ENCODE measurements around the gene RGS3. TPM values are rescaled to one million over a fixed set of nuclear protein-coding genes. Genes with fewer than 3 reads are reported as not detected.
"Not testable (repeated sequence)": the region's sequence is repeated elsewhere in the genome, so short reads cannot be mapped to it uniquely, and the experiment has no call there.

Gene RGS3
- polyA plus RNA-seq, 2 of the 4 experiments (the other 2 are of a cell fraction): 19.6 to 22.9 TPM

- H3K9me3 ChIP-seq: no peaks in the 10 kb centered on the region
- ChIA-PET POLR2A (no interaction called here), CTCF (interaction anchor here (1.5 kb wide), 1 partner anchor 106 kb away, joined by 4 read pairs; no protein-coding TSS in a partner anchor)
- 0 out of 3 replicates have a peak, but pooled peaks cover 3% of the 10 kb centered on the region for H3K4me1 ChIP-seq
- ATAC-seq: no peak
- no peak overlapping the region for H3K4me3 ChIP-seq
- TF ChIP-seq MAX (IDR thresholded peaks at IDR 0.05) (no peak), CBX8 (IDR thresholded peaks at IDR 0.05) (no peak), RARB (CRISPR knock-in tag; IDR thresholded peaks at IDR 0.05) (no peak), POLR2AphosphoS2 (conservative IDR thresholded peaks at IDR 0.05; ENCODE audit: low read length) (no peak), HDAC2 (IDR thresholded peaks at IDR 0.05) (no peak), MAZ (IDR thresholded peaks at IDR 0.05; ENCODE audit: borderline replicate concordance, low read depth, low read length) (no peak), ZSCAN20 (CRISPR knock-in tag; IDR thresholded peaks at IDR 0.05) (no peak)
- no peak for FAIRE-seq
- H3K4me2 ChIP-seq: no peak overlapping the region
- 79% methylated on average over 5 of the region's 5 CpGs for WGBS (ENCODE audit: missing lambda C conversion rate)
- DNase-seq (ENCODE audit: low read depth in 1 of 2, low spot score in 1 of 2): no peak
- H3K27ac ChIP-seq: 0 out of 6 replicates have a peak overlapping the region, but pooled peaks of 1 of the 2 experiments have one; percentile 18
These were observed 22.2 kb downstream of the RGS3 start for GRCh38 chr9:113485761-113486115.

- CTCF ChIA-PET: interaction anchor here (1.5 to 1.7 kb wide), 3 partner anchors 18 to 169 kb away, joined by 4 to 9 read pairs (median 5); no protein-coding TSS in a partner anchor
- Histone ChIP-seq H3K9me3 (no peaks in the 10 kb centered on the region), H3K4me2 (no peak overlapping the region), H3K4me1 (0 out of 3 replicates have a peak, but pooled peaks cover 3% of the 10 kb centered on the region), H3K27ac (no peak overlapping the region), H3K4me3 (no peak overlapping the region)
- FAIRE-seq (no peak), ATAC-seq (no peak), DNase-seq (ENCODE audit: low read depth in 1 of 2, low spot score in 1 of 2) (no peak)
- 96% methylated on average over 6 of the region's 6 CpGs for WGBS (ENCODE audit: missing lambda C conversion rate)
- POLR2A ChIA-PET: no interaction called here
- no peak for TF ChIP-seq PBX3 (IDR thresholded peaks at IDR 0.05)
These were observed 22.8 kb downstream of the RGS3 start for GRCh38 chr9:113486327-113486726.

GRCh38 chr9:113488071-113488470 is 24.5 kb downstream of the RGS3 start:
- ATAC-seq (no peak), FAIRE-seq (no peak), DNase-seq (ENCODE audit: low read depth in 1 of 2, low spot score in 1 of 2) (no peak)
- Histone ChIP-seq H3K4me1 (0 out of 3 replicates have a peak, but pooled peaks cover 3% of the 10 kb centered on the region), H3K27ac (no peak overlapping the region), H3K4me2 (no peak overlapping the region), H3K4me3 (no peak overlapping the region), H3K9me3 (no peaks in the 10 kb centered on the region)
- ChIA-PET POLR2A (no interaction called here), CTCF (interaction anchor here (1.7 kb wide), 1 partner anchor 16 kb away, joined by 5 read pairs; no protein-coding TSS in a partner anchor)
- TF ChIP-seq JUN (IDR thresholded peaks at IDR 0.05) (no peak), ZC3H11A (IDR thresholded peaks at IDR 0.05) (no peak), MAFK (IDR thresholded peaks at IDR 0.05; ENCODE audit: partially characterized antibody) (no peak), ESRRA (IDR thresholded peaks at IDR 0.05; ENCODE audit: borderline replicate concordance, low read length) (no peak), KDM1A (IDR thresholded peaks at IDR 0.05; ENCODE audit: low read depth) (no peak), HOXA7 (CRISPR knock-in tag; IDR thresholded peaks at IDR 0.05) (no peak), FOSL2 (IDR thresholded peaks at IDR 0.05) (no peak), FOSL2 (CRISPR knock-in tag; IDR thresholded peaks at IDR 0.05) (no peak), E2F6 (IDR thresholded peaks at IDR 0.05; ENCODE audit: borderline replicate concordance, low read depth) (no peak), TFCP2L1 (CRISPR knock-in tag; IDR thresholded peaks at IDR 0.05) (no peak), ZFP36 (IDR thresholded peaks at IDR 0.05; ENCODE audit: borderline replicate concordance, partially characterized antibody) (no peak)
- WGBS (ENCODE audit: missing lambda C conversion rate): 87% methylated on average over 4 of the region's 4 CpGs

- POLR2A ChIA-PET: no interaction called here
- CTCF ChIA-PET: interaction anchor here (1.1 to 1.4 kb wide), 3 partner anchors 9 to 168 kb away, joined by 4 to 6 read pairs (median 5); no protein-coding TSS in a partner anchor
These were observed 25.0 kb downstream of the RGS3 start for GRCh38 chr9:113488490-113488889.

GRCh38 chr9:113491147-113491546 is 27.6 kb downstream of the RGS3 start:
- H3K27ac ChIP-seq; DNase-seq (ENCODE audit: low read depth in 1 of 2, low spot score in 1 of 2); FAIRE-seq; H3K4me3 ChIP-seq; POLR2A ChIA-PET; H3K4me2 ChIP-seq; H3K9me3 ChIP-seq; H3K4me1 ChIP-seq; ATAC-seq: not testable (repeated sequence)
- CTCF ChIA-PET: interaction anchor here (1.4 kb wide), 1 partner anchor 166 kb away, joined by 3 read pairs; no protein-coding TSS in a partner anchor
- 95% methylated on average over 4 of the region's 4 CpGs for WGBS (ENCODE audit: missing lambda C conversion rate)

More at GRCh38 chr9:113488490-113488889, 25.0 kb downstream of the RGS3 start:
- Histone ChIP-seq H3K4me3 (no peak overlapping the region), H3K9me3 (no peaks in the 10 kb centered on the region), H3K4me1 (0 out of 3 replicates have a peak, but pooled peaks cover 3% of the 10 kb centered on the region), H3K4me2 (no peak overlapping the region), H3K27ac (no peak overlapping the region)
- FAIRE-seq (no peak), DNase-seq (ENCODE audit: low read depth in 1 of 2, low spot score in 1 of 2) (no peak), ATAC-seq (no peak)
- WGBS (ENCODE audit: missing lambda C conversion rate): 89% methylated on average over 12 of the region's 12 CpGs
- no peak for TF ChIP-seq FOSB (CRISPR knock-in tag; IDR thresholded peaks at IDR 0.05)

Data from A549 (cell line).